Fibroblast of lung (primary cell): ENCODE data around the gene CACNB2.

ENCODE experiments used
- CTCF ChIP-seq, 2 donors: IDR thresholded peaks in 1 of 2; conservative IDR thresholded peaks in 1 of 2; 1 replicate in 1 of 2; 2 replicates in 1 of 2; pipeline ENCODE4 v1.5.1; 2011 to 2012; ENCODE audit warnings: low read length in 2 of 2, control low read depth in 1 of 2, inconsistent platforms in 1 of 2, low read depth in 1 of 2, mild to moderate bottlenecking in 1 of 2
- EZH2 ChIP-seq: IDR thresholded peaks from 2 replicates; pipeline ENCODE4 v1.5.1; 2012; ENCODE audit warnings: low read length, control low read depth, mild to moderate bottlenecking; ENCODE audit errors: missing control alignments

DNA sequence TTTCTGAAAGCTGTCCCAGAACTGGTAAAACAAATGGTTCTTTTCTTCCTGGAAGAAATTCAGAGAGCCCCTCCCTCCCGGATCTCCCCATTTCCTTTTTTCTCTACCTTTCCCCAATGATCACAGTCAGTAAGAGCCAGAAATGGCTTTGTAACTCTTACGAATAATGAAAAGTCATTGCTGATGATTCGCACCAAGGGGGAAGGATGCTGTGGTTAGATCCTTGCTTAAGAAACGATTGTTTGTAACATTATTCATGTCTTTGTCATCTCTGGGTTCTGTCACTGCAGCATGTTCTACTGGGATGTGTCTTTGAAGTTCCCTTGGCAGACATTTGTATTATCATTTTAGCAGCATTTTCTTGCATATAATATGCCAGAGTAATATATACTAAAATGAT is 138.9 kb downstream of the CACNB2 start:
- TF ChIP-seq CTCF (conservative IDR thresholded peaks at IDR 0.05 in 1 of 2, IDR thresholded peaks at IDR 0.05 in 1 of 2; ENCODE audit: low read depth in 1 of 2, low read length in 2 of 2) (no peak), EZH2 (no peak)
